Fibroblast of lung (primary cell): ENCODE measurements around the gene DDO.

ENCODE experiments used
- CTCF ChIP-seq, 2 donors: IDR thresholded peaks in 1 of 2; conservative IDR thresholded peaks in 1 of 2; 1 replicate in 1 of 2; 2 replicates in 1 of 2; pipeline ENCODE4 v1.5.1; 2011 to 2012; ENCODE audit warnings: low read length in 2 of 2, control low read depth in 1 of 2, inconsistent platforms in 1 of 2, low read depth in 1 of 2, mild to moderate bottlenecking in 1 of 2
- EZH2 ChIP-seq: IDR thresholded peaks from 2 replicates; pipeline ENCODE4 v1.5.1; 2012; ENCODE audit warnings: low read length, control low read depth, mild to moderate bottlenecking; ENCODE audit errors: missing control alignments

- TF ChIP-seq CTCF (conservative IDR thresholded peaks at IDR 0.05 in 1 of 2, IDR thresholded peaks at IDR 0.05 in 1 of 2; ENCODE audit: low read depth in 1 of 2, low read length in 2 of 2) (no peak), EZH2 (no peak)
Observed at GRCh38 chr6:110430236-110430635, 14.9 kb upstream of the DDO start.
